22Rv1 (cell line): ENCODE data around the gene RPL28.

Source experiments
- H3K27ac ChIP-seq: fragments of 450-650 bp; 2 replicates; pipeline ENCODE4 v1.5.1; 2017
- CTCF ChIP-seq: fragments of 450-650 bp; IDR thresholded peaks from 2 replicates; pipeline ENCODE4 v1.5.1; 2017; ENCODE audit warnings: mild to moderate bottlenecking
- ZFX ChIP-seq: fragments of 450-650 bp; IDR thresholded peaks from 2 replicates; pipeline ENCODE4 v1.6.1; 2017; ENCODE audit warnings: antibody characterized with exemption, borderline replicate concordance

Gene RPL28

GRCh38 chr19:55377356-55378131 is 8.2 kb upstream of the RPL28 start:
- no peak for TF ChIP-seq ZFX
- no peak for TF ChIP-seq CTCF
- no peak overlapping the region for H3K27ac ChIP-seq

GRCh38 chr19:55379174-55379573 is 6.6 kb upstream of the RPL28 start:
- H3K27ac ChIP-seq = no peak overlapping the region
- TF ChIP-seq CTCF = no peak
- TF ChIP-seq ZFX = no peak

- no peak overlapping the region for H3K27ac ChIP-seq
- TF ChIP-seq ZFX (no peak), CTCF (no peak)
These were observed 3.7 kb upstream of the RPL28 start for GRCh38 chr19:55382013-55382412.

- TF ChIP-seq ZFX (no peak), CTCF (no peak)
- peak overlapping the region; percentile 98 for H3K27ac ChIP-seq
These were observed 3.1 kb upstream of the RPL28 start for GRCh38 chr19:55382522-55383054.

- H3K27ac ChIP-seq = peak overlapping the region; percentile 98
- no peak for TF ChIP-seq ZFX
- TF ChIP-seq CTCF = peak; percentile 46; the same call in 1 of the 2 replicates
These were observed 2.2 kb upstream of the RPL28 start for GRCh38 chr19:55383279-55384130.

GRCh38 chr19:55384131-55384919 is 1.4 kb upstream of the RPL28 start, which contains the start of gene TMEM238:
Gene TMEM238, minus strand, starts transcription at chr19:55384292. Its CDS starts 33 bp downstream, at chr19:55384259.
- TF ChIP-seq CTCF (peak; percentile 0; the same call in 1 of the 2 replicates), ZFX (no peak)
- peak within 1 kb of the TSS; percentile 98 for H3K27ac ChIP-seq
